Measurements from ENCODE around the gene THSD7B.
"Not testable (repeated sequence)": the region's sequence is repeated elsewhere in the genome, so short reads cannot be mapped to it uniquely, and the experiment has no call there.

The THSD7B gene

DNA sequence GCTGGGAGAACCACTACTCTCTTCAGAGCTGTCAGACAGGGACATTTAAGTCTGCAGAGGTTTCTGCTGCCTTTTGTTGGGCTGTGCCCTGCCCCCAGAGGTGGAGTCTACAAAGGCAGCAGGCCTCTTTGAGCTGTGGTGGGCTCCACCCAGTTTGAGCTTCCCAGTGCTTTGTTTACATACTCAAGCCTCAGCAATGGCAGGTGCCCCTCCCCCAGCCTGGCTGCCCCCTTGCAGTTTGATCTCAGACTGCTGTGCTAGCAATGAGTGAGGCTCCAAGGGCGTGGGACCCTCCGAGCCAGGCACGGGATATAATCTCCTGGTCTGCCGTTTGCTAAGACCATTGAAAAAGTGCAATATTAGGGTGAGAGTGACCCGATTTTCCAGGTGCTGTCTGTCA, 822.5 kb downstream of the THSD7B start:
- DNase-seq = not testable (repeated sequence)

DNA sequence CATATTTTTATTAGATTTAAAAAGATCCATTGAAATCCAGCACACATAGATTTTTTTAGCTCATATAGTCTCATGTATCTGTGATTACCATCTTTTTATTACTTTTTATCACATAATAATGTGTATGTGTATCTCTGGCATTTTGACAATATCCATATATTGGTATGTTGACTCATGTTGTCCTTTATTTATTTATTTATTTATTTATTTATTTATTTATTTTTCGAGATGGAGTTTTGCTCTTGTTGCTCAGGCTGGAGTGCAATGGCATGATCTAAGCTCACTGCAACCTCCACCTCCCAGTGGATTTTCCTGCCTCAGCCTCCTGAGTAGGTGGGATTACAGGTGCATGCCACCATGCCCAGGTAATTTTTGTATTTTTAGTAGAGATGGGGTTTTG, 823.2 kb downstream of the THSD7B start:
- not testable (repeated sequence) for DNase-seq

DNA sequence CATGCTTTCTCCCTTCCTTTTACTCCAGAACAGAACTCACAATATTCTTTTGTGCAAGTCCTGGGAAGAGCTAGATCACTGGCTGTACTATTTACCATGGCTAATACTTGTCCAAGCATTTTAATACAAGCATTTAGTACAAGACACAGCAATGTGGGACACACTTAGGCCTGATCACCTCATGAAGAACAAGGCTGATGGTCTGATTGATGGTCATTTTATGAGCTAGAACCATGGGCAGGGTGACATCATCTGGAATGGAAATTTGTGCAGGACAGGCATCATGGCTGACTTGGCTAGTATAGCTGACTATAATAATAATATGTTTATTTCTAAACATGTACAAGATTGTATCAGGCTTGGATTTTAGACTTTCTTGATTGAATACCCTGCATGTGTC, 824.8 kb downstream of the THSD7B start:
- no peak for DNase-seq

DNA sequence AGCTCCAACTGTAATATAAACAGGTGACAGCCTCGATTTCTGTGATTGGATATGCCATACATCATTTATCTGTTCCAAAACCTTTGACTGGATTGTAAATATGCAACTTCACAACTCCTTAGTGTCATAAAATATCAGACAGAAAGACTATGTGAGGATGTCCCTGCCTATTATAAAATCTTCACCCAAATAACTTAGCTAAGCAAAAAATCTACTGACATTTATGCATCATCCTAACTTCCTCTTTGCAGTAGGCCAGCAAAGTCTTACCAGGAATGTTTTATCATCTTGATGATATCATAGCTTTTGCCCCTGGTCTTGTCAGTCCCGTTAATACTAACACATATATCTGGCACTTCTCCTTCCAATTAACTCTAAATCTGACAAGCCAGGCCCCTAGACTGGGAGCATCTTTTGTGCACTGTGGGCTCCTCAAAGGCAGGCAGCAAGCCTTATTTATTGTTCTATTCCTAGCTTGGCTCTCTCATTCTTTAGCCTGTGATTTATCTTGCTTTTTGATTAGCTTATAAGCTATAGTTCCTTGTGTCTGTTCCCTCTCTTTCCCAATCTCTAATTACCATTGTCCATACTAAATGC, 842.5 kb downstream of the THSD7B start:
- no peak for DNase-seq

DNA sequence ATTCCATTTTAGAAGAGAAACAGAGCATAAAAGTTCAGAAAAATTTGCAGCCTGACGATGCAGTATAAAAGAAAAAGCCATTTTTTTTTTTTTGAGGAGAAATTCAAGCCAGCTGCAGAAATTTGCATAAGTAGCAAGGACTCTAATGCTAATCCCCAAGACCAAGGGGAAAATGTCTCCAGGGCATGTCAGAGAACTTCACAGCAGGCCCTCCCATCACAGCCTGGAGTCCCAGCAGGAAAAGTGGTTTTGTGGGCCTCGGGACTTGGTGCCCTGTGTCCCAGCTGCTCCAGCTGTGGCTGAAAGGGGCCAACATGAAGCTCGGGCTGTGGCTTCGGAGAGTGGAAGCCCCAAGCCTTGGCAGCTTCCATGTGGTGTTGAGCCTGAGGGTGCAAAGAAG, 873.6 kb downstream of the THSD7B start:
- DNase-seq = no peak

DNA sequence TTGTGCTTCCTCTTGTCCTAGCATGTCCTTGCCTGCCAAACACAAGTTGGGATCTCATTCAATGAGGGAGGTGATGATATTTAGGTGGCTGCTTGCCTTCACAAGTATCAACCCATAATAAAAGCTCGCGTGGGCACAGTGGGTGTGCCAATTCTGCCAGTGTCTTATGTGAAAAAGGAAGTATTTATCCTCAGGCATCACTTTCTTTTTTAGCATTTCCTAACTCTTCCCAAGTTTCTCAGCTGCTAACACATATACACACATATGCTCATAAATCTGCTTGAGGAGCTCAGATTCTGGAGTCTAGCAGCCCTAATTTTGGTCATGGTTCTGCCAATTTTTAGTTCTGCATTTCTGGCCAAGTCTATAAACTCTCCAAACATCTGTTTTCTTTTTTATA, 879.4 kb downstream of the THSD7B start:
- DNase-seq = no peak

DNA sequence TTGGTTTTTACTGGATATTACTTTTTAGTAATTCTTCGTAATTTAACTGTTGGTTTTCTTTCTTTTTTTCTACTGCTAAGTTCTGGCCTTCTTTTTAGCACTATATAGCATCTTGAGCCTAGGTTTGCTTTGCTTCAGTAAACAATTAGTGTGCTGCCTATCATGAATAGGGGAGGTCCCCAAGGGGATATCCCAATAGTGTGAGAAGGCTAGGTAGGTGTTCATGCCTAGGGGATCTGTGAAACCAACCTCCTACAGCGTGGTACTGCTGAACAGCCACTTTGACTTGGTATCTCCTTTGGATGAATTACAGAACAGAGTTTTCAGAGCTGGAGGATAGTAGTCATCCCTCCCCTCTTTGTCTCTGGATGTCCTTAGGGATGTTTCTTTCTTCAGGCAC, 888.7 kb downstream of the THSD7B start:
- DNase-seq = no peak

DNA sequence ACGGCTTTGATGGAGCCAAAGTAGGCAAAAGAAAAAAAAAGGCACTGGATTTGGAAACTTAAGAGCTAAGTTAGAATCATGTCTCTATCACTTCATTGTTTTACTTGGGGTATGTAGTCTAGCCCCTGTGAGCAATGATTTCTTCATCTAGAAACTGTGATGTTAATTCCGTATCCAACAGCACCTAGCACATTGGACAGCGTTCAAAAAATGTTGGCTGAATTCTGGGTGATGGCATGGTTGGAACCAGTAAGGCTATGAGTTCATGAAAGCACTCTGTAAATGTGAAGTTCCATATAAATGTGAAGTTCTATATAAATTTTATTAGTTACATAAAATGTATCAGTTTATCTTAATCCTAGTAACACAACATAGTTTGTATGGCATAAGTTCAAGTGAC, 890.5 kb downstream of the THSD7B start:
- no peak for DNase-seq

DNA sequence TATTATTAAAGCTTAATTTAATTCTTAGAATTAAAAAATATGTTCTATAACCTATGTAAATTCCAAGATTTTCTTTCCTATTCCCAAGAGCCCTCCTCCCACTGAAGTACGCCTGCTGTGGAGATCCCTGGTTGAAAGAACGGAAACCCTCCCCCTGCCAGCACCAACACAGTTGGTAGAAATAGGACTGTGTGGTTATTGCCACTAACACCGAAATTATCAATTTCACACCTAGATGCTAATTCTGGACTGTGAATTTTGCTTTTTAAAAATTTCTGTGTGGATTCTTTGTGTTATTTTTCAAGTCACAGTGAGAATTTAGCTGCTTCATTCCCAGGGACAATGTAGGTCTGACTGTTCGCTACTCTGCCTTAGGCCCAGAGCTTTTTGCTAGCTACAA, 893.1 kb downstream of the THSD7B start:
- no peak for DNase-seq

DNA sequence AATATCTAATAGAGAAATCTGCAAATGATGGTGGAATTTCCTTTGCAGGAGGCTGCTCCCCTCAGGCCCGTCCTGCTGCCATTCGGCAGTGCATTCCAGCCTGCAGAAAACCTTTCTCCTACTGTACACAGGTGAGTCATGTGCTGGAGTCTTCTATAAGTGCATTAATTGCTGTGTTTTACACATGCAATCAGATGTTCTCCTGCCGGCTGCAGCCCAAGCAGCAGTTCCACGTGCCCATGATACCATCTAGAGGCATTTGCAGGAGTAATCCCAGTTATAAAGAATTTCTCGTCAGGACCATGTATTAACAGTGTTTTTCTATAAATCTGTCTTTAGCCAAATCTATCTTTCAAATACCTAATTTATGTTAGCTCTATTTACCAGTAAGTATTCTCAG, 894.3 kb downstream of the THSD7B start:
- DNase-seq = no peak

DNA sequence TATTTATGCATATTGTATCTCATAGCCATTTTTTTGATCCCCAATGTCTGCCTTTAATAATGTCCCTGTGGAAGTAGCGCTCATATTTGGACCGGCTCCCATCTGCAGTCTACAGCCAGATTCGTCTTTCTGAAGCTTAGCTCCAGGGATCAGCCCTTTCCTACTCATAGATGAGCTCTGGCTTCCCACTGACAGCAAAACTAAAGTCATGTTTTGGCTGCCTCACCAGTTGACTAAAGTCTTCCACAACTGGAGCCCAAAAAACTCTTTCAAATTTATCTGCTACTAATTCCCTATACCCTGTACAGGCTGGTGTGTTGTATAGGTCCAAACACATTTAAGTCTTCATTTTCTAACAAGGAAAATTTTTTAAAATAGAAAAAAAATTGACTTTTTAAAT, 904.8 kb downstream of the THSD7B start:
- no peak for DNase-seq

DNA sequence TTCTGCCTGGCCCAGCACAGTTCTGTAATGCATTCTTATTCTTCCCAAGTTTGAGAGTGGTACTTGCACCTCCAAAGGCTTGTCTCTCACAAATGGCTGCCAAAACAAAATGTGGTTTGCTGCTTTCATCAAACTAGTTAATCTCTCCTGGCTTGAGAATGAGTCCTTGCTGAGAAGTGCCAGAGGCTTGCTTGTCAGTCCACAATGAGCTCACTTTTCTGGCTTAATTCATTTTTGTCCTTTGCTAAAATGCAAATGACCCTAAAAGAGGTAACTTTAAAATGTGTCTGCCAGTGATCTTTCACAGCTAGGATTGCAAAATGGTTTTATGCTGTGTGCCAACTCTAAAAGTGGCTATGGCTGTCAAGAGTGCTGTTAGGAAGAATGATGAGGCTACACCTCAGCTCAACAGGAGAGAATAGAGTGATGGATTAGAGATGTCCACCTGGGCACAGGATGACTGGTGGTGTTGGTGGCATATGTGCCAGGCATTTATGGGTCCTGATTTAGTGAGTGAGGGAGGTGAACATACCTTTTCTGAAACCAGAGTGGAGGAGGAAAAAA, 907.7 kb downstream of the THSD7B start:
- no peak for DNase-seq

DNA sequence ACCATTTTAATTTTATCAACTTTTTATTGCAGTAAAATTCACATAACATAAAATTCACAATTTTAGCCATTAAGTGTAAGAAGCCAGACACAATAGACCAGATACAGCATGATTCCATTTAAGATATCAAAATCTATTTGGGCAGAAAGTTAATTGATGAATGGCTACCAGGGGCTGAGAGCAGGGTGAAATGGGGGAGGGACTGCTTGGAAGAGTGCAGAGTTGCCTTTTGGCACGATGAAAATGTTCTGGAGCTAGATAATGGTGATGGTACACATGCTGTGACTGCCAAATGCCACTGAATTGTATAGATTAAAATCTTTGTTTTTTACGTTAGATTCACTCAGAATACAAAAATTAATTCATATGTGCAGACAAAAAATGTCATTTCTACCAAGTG, 909.6 kb downstream of the THSD7B start:
- DNase-seq = no peak

DNA sequence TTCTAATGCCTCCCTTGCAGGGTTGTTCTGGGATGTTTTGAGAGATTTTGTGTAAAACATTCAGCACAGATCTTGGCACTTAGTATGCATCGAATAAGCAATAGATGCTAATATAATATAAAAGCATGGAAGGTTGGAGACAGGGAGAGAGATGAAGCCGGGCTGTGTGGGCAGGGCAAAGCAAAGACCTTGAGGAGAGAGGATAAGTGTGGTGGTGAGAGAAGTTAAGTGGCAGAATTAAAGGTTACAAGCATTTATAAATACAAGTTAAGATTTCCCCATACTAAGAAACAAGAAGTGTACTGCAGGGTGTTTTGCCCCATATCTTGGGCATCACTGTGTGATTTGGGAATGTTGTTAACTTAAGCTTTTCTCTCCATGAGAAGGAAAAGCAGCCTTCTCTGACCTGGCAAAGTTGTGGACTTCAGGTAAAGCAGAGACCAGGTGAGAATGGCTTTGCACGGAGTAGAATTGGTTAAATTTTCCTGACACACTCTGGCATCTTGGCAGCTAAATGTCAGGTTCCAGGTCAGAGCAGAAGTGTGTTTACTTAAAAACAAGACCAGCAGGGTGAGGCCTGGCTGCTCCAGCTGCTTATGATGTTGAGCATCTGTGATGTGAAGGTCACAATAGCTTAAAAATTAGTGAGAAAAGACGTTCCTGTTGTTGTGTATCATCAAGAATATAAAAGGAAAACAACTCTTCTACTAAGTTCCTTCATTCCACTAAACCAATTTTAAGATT, 910.4 kb downstream of the THSD7B start:
- DNase-seq = no peak

DNA sequence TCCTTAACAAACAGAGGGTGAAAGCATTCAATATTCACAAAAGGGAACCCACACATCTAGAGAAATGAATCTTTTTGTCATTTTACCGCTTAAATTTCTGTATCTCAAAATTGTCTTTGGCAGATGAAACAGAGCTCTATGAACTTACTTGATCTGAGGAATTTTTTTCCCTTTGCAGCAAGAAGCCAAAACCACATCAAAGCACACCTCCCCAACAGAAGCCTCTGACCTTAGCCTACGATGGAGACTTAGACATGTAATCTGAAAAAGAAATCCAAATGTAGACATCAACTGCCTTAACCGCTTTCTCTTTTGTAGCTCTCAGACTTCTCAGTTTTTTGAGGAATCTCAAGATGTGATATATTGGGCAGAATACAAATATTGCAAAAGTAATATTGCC, 911.0 kb downstream of the THSD7B start:
- DNase-seq = no peak

DNA sequence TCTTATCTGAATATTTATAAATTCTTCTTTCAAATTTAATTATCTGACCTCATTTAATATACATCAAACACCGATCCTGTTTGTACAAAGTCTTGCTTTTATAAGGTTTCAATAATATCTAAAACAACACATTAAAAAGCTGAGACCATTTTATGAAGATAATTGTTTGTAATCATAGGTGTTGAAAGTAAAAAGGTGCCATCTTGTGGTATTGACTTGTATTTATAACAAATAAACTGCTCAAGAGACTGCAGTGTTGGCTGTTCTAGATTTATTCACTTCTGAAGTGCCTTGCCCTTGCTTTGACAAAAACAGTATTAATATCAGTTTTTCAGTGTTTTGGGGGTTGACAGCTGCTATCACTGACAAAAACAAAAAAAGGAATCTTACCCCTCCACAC, 912.1 kb downstream of the THSD7B start:
- no peak for DNase-seq

DNA sequence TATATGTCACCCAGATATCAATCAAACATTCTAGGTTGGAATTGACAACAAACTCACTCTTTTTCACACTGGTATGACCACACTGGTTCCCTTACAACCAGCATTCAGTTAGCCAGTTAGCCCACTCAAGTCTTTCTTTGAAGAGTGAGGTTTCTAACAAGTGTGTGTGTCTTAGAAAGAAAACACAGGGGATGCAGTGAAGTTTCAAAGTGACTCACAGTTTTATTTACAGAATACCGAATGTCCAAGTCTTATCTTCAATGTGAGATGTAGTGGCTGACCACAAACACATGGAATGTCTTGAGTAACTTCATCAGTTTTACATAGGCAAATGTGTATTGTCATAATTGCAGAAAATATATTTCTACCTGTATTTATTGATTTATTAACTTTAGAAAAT, 924.2 kb downstream of the THSD7B start:
- DNase-seq = no peak

DNA sequence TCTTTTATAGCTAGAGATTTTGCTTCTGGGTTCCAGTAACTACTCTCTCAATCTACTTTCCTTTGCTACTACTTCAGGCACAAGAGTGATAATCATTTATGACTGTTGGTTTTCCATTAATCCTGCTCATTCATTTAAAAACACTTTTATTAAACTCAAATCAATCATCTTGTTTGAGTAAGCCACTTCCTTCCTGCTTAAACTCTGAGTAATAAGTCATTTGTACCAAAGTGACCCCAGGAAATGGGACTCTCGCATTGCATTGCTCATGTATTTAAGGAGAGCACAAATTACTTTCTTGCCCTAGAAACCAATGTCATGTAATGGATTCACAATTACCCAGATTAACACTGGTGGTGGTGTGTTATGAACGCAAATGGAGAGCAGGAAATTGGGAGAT, 928.2 kb downstream of the THSD7B start:
- no peak for DNase-seq

DNA sequence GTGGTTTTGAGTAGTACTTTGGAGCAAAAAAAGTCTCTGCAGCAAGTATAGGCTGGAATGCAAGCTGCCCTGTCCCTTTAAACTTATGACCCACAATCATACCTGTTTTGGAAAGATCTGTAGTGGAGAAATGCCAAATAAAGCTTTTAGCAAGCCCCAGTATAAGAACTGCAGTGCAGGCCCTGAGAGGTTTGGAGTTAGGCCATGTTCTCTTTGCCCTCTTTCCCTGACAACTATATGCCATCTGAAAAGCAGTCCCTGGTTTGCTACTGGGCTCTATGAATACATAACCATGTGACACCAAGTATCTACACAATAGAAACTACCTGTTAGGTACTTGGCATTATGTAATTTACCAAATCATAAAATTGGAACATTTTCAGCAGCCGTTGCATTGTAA, 931.6 kb downstream of the THSD7B start:
- DNase-seq = no peak

DNA sequence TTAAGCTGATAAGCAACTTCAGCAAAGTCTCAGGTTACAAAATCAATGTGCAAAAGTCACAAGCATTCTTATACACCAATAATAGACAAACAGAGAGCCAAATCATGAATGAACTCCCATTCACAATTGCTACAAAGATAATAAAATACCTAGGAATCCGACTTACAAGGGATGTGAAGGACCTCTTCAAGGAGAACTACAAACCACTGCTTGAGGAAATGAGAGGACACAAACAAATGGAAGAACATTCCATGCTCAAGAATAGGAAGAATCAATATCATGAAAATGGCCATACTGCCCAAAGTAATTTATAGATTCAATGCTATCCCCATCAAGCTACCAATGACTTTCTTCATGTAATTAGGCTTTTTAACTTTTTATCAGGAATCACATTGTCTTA, 934.9 kb downstream of the THSD7B start:
- DNase-seq = not testable (repeated sequence)

DNA sequence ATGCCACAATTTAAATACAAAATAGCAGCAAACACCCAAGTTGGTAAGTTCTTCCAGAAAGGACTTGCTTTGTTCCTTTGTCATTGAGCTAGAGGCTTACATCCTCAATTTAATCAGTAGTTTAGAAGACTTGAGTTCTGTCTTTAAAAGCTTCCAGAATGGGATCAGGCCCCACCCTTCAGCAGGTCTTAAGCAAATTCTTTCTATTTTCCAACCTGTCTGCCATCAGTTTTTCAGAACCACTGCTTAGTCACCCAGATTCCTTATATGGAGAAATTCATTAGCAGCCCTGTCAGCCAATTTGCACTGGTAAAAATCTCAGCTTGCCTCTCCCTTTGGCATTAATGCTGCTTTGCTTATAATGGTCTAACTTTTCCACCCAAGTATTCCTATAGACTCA, 935.3 kb downstream of the THSD7B start:
- no peak for DNase-seq

DNA sequence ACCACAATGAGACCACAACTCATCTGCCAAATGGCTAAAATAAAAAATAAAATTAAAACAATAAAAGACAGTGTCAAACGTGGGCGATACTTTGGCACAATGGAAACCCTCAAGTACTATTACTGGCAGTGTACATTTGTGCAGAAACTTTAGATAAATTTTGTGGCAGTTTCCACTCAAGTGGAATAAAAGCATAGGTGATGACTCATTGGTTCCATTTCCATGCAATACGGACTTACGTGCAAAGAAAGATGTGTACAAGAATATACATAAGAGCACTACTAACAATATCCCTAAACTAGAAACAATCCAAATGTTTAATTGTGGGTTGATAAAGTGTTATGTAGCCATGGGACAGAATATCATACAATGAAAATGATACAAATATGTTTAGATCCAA, 940.0 kb downstream of the THSD7B start:
- no peak for DNase-seq

DNA sequence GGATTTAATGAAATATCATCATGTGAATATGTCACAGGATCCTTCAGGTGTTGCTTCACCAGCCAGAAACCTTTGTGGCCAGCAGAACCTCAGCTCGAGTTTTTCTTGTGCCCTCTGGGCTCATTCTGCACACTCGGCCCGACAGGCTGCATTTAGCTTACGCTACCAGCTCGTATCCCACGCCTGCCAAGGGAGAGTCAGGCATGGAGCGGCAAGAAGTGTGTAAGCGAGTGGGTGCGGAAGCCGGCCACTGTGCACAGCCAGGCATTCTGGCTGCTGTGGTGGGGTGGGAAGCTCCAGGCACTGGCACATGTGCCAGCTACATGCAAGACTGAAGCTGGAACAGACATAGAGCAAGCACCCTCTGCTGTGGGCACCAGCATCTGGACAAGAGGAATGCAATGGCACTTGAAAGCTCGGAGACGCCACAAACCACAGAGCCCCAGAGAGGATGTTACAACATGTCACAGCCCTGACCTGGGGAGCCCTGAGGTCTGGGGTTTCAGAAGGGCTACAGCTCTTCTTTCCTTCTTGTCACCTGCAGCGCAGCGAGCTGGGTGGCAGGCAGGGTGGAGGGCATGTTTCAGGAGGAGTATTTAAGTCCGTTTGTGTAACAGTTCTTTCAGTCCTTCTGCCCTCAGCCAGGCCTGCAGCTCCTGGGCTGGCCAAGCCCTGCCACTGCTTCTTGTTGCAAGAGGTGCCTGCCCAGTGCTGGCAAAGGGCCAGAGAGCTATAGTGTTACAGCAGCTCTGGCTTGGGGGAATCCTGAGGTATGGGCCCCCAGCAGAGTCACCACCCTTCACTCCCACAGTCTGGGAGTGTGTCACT, 941.7 kb downstream of the THSD7B start:
- no peak for DNase-seq

DNA sequence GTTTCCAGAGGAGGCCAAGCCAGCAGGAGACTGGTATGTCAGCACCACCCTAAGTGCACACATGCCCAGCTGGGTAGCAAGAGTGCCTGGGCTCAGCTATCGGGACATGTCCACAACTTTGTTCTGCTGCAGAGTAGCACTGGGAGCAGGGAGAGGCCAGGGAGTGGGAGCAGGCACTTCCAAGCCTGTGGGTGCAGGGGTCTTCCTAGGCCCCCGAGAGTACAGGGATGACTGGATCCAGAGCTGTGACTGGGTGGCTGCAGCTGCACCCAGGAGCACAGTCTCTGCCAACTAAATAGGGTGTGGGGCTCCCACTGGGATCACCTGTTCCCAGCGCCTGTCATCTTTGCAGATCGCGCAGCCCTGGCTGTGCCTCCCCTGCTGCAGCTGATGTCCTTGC, 943.0 kb downstream of the THSD7B start:
- no peak for DNase-seq

Data from suppressor macrophage treated with lipopolysaccharide for 4 hours (primary cell).